ENCODE results near the gene ZDHHC5. TPM values are rescaled to one million over a fixed set of nuclear protein-coding genes. Genes with fewer than 3 reads are reported as not detected.

ZDHHC5 gene
- total RNA-seq, 1 experiment from 2014 or later: 51.6 TPM

DNA sequence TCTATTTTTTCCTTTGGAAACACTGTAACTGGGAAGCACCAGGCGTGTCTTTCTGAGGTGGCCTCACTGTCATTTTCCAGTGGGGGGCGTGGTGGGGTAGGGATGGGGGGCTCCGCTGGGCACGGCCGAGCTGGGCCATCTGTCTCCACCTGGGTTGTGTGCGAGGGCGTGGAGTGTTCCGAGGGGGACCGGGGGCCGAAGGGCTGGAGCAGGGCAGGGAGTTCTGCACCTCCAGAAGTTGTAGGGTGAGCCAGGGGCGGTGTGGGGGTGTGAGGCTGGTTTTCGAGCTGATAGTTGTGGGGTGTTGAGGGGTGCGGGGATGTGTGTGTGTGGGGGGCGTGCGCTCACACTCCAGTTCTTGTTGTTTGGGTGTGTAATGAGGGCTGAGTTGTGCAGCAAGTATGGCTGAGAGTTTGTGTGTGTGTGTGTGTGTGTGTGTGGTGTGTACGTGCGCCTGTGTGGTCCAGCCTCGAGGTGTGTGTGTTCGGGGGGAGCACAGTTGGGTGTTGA is 29.0 kb upstream of the ZDHHC5 start (continued):
- TF ChIP-seq, protein P1, sequence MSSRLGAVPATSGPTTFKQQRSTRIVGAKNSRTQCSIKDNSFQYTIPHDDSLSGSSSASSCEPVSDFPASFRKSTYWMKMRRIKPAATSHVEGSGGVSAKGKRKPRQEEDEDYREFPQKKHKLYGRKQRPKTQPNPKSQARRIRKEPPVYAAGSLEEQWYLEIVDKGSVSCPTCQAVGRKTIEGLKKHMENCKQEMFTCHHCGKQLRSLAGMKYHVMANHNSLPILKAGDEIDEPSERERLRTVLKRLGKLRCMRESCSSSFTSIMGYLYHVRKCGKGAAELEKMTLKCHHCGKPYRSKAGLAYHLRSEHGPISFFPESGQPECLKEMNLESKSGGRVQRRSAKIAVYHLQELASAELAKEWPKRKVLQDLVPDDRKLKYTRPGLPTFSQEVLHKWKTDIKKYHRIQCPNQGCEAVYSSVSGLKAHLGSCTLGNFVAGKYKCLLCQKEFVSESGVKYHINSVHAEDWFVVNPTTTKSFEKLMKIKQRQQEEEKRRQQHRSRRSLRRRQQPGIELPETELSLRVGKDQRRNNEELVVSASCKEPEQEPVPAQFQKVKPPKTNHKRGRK (CRISPR knock-in tag; IDR thresholded peaks at IDR 0.05; ENCODE audit: borderline replicate concordance): no peak
- no peak for TF ChIP-seq ETV6 (CRISPR knock-in tag; IDR thresholded peaks at IDR 0.05)
- no peak for TF ChIP-seq FOXJ3 (CRISPR knock-in tag; IDR thresholded peaks at IDR 0.05; ENCODE audit: borderline replicate concordance)
- no peak for TF ChIP-seq ZNF232 (CRISPR knock-in tag; IDR thresholded peaks at IDR 0.05)
- TF ChIP-seq ESRRA (CRISPR knock-in tag; IDR thresholded peaks at IDR 0.05; ENCODE audit: borderline replicate concordance): no peak
- no peak; the same call in 1 of the 2 replicates for TF ChIP-seq E2F5 (CRISPR knock-in tag; IDR thresholded peaks at IDR 0.05)
- no peak for TF ChIP-seq HMGA2 (CRISPR knock-in tag; IDR thresholded peaks at IDR 0.05)
- TF ChIP-seq USF2 (CRISPR knock-in tag; IDR thresholded peaks at IDR 0.05): no peak
- TF ChIP-seq, protein P2, sequence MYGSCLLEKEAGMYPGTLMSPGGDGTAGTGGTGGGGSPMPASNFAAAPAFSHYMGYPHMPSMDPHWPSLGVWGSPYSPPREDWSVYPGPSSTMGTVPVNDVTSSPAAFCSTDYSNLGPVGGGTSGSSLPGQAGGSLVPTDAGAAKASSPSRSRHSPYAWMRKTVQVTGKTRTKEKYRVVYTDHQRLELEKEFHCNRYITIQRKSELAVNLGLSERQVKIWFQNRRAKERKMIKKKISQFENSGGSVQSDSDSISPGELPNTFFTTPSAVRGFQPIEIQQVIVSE (CRISPR knock-in tag; IDR thresholded peaks at IDR 0.05; ENCODE audit: borderline replicate concordance): no peak
- TF ChIP-seq JAZF1 (CRISPR knock-in tag; IDR thresholded peaks at IDR 0.05): no peak
- TF ChIP-seq NFE2L1 (CRISPR knock-in tag; IDR thresholded peaks at IDR 0.05): peak; percentile 74; the same call in 1 of the 2 replicates
- TF ChIP-seq, protein P3, sequence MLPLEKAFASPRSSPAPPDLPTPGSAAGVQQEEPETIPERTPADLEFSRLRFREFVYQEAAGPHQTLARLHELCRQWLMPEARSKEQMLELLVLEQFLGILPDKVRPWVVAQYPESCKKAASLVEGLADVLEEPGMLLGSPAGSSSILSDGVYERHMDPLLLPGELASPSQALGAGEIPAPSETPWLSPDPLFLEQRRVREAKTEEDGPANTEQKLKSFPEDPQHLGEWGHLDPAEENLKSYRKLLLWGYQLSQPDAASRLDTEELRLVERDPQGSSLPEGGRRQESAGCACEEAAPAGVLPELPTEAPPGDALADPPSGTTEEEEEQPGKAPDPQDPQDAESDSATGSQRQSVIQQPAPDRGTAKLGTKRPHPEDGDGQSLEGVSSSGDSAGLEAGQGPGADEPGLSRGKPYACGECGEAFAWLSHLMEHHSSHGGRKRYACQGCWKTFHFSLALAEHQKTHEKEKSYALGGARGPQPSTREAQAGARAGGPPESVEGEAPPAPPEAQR (CRISPR knock-in tag; IDR thresholded peaks at IDR 0.05): no peak
- TF ChIP-seq ZNF263 (CRISPR knock-in tag; IDR thresholded peaks at IDR 0.05; ENCODE audit: low read depth): no peak
- TF ChIP-seq NR1H2 (CRISPR knock-in tag; IDR thresholded peaks at IDR 0.05): no peak
- no peak for TF ChIP-seq GRHL2 (CRISPR knock-in tag; IDR thresholded peaks at IDR 0.05; ENCODE audit: insufficient replicate concordance, severe bottlenecking)
- no peak for TF ChIP-seq ELF4 (CRISPR knock-in tag; IDR thresholded peaks at IDR 0.05; ENCODE audit: low read depth)
- TF ChIP-seq RORB (CRISPR knock-in tag; IDR thresholded peaks at IDR 0.05): no peak
- TF ChIP-seq, protein P4, sequence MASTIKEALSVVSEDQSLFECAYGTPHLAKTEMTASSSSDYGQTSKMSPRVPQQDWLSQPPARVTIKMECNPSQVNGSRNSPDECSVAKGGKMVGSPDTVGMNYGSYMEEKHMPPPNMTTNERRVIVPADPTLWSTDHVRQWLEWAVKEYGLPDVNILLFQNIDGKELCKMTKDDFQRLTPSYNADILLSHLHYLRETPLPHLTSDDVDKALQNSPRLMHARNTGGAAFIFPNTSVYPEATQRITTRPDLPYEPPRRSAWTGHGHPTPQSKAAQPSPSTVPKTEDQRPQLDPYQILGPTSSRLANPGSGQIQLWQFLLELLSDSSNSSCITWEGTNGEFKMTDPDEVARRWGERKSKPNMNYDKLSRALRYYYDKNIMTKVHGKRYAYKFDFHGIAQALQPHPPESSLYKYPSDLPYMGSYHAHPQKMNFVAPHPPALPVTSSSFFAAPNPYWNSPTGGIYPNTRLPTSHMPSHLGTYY (CRISPR knock-in tag; IDR thresholded peaks at IDR 0.05): 0 out of 2 replicates have a peak, but pooled peaks have one; percentile 63
- TF ChIP-seq MAX (CRISPR knock-in tag; IDR thresholded peaks at IDR 0.05): no peak
- no peak for TF ChIP-seq SMAD4 (CRISPR knock-in tag; IDR thresholded peaks at IDR 0.05)

Measured in WTC11 (cell line).